Esophagus squamous epithelium (tissue), 4 donors: ENCODE data around the gene PDLIM5.

Source experiments
- POLR2A ChIP-seq, 4 donors: fragments of 450-650 bp; IDR thresholded peaks; one replicate each; pipeline ENCODE4 v1.6.1; 2017; ENCODE audit warnings: antibody characterized with exemption in 4 of 4, mild to moderate bottlenecking in 4 of 4, moderate library complexity in 3 of 4
- TF ChIP-seq, protein P1 (sequence below), 6 experiments: fragments of 450-650 bp in 4 of 6; fragments of 200-600 bp in 2 of 6; sonication (generic) in 2 of 6; IDR thresholded peaks; one replicate each; pipeline ENCODE4 v1.5.1; 2016 to 2019; ENCODE audit warnings: antibody characterized with exemption in 6 of 6, mild to moderate bottlenecking in 4 of 6, moderate library complexity in 4 of 6

DNA sequence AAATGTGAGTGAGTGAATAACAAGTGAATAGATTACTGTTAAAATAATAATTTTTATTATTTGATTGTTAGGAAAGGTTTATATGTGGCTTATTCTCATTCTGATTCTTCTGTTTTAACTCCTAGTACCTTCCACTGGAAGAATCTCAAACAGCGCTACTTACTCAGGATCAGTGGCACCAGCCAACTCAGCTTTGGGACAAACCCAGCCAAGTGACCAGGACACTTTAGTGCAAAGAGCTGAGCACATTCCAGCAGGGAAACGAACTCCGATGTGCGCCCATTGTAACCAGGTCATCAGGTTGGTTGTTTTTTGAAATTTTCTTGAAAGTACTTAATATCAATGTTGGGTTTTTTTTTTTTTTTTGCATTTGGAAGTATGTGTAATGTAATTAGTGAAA is 188.4 kb downstream of the PDLIM5 start:
- TF ChIP-seq, protein P1, sequence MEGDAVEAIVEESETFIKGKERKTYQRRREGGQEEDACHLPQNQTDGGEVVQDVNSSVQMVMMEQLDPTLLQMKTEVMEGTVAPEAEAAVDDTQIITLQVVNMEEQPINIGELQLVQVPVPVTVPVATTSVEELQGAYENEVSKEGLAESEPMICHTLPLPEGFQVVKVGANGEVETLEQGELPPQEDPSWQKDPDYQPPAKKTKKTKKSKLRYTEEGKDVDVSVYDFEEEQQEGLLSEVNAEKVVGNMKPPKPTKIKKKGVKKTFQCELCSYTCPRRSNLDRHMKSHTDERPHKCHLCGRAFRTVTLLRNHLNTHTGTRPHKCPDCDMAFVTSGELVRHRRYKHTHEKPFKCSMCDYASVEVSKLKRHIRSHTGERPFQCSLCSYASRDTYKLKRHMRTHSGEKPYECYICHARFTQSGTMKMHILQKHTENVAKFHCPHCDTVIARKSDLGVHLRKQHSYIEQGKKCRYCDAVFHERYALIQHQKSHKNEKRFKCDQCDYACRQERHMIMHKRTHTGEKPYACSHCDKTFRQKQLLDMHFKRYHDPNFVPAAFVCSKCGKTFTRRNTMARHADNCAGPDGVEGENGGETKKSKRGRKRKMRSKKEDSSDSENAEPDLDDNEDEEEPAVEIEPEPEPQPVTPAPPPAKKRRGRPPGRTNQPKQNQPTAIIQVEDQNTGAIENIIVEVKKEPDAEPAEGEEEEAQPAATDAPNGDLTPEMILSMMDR (IDR thresholded peaks at IDR 0.05): no peak
- no peak for TF ChIP-seq POLR2A (IDR thresholded peaks at IDR 0.05)
